SK-N-MC (cell line): ENCODE data around the gene TBCB.

Source experiments
- EZH2 ChIP-seq: fragments of 200-600 bp; sonication (generic); IDR thresholded peaks from one replicate; pipeline ENCODE4 v1.6.1; 2017; ENCODE audit warnings: antibody characterized with exemption
- FOXP2 ChIP-seq: optimal IDR thresholded peaks from 2 replicates; pipeline ENCODE3; 2011; ENCODE audit warnings: mild to moderate bottlenecking, moderate library complexity; ENCODE audit not compliant: insufficient read depth; ENCODE audit errors: extremely low read length, control extremely low read depth
- POLR2AphosphoS5 ChIP-seq: IDR thresholded peaks from 2 replicates; pipeline ENCODE4 v1.6.1; 2012; ENCODE audit warnings: mild to moderate bottlenecking, low read depth, low read length, borderline replicate concordance

DNA sequence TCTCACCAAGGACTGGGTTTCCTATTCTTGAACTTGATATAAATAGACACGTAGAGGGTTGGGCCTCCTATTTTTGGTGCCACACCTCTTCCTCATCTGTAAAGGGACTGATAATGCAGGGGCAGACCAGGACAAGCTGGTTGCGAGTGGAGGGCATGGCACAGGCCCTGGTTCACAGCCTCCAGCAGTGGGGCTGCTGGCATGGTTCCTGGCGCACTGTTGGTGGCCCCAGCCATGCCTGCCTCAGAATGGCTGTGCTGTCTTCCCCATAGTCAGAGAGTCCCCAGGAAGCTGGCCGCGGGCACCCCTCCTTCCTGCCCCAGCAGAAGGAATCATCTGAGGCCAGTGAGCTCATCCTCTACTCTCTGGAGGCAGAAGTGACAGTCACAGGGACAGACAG lies 14.8 kb upstream of the TBCB start:
- no peak for TF ChIP-seq EZH2
- no peak for TF ChIP-seq POLR2AphosphoS5
- TF ChIP-seq FOXP2 = no peak
